Muscle of arm (tissue), 12 donors: Measurements from ENCODE around the gene CFAP69. TPM values are rescaled to one million over a fixed set of nuclear protein-coding genes. Genes with fewer than 3 reads are reported as not detected.
A peak's percentile ranks its signal among the peaks of the same experiment; 100 is the strongest.
"Not testable (repeated sequence)": the region's sequence is repeated elsewhere in the genome, so short reads cannot be mapped to it uniquely, and the experiment has no call there.

Source experiments
- DNase-seq: peaks from one replicate; pipeline ENCODE4 v3.0.0-alpha.2; 2013
- polyA plus RNA-seq, 12 donors: library from polyadenylated mRNA; unstranded; fragments of 120-200 nt; gene quantifications; one replicate each; pipeline ENCODE4 v1.2.1, GENCODE V29; 2013; ENCODE audit not compliant: insufficient read length in 12 of 12

Gene CFAP69
- polyA plus RNA-seq, 12 donors = 2.3 to 6.1 (median 3.1) TPM; not detected in 2

DNA sequence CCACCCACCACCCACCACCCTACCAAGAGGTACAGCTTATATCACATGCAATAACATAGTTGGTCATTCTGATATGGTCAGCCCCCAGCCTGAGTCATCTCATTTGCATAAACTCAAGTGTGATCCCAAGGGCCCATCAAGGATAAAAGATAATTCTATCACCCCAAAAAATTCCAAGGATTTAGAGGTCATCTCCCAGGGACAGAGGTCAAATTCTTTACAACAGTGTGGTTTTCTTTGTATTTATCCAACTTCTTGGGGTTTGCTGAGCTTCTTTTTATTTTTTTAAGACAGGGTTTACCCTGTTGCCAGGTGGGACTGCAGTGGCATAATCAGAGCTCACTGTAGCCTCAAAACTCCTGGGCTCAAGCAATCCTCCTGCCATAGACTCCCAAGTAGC lies 92.1 kb downstream of the CFAP69 start:
- DNase-seq = no peak

DNA sequence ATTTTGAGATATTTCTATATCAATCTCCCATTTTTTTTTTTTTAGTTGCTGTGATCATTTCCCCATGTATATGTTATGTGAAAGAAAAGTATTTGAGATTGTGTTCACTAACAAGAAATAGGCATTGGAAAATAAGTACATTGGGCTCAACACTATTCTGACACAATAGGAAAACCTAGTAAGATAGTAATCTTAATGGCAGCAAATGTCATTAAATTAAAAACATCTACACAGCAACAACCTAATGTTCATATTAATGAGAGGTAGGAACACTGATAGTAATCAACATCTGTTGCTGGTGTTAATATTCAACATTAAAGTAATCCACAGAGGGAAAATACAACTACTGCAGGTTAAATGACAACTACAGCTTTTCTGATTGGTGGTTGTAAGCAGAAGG lies 100.0 kb downstream of the CFAP69 start:
- DNase-seq = no peak

DNA sequence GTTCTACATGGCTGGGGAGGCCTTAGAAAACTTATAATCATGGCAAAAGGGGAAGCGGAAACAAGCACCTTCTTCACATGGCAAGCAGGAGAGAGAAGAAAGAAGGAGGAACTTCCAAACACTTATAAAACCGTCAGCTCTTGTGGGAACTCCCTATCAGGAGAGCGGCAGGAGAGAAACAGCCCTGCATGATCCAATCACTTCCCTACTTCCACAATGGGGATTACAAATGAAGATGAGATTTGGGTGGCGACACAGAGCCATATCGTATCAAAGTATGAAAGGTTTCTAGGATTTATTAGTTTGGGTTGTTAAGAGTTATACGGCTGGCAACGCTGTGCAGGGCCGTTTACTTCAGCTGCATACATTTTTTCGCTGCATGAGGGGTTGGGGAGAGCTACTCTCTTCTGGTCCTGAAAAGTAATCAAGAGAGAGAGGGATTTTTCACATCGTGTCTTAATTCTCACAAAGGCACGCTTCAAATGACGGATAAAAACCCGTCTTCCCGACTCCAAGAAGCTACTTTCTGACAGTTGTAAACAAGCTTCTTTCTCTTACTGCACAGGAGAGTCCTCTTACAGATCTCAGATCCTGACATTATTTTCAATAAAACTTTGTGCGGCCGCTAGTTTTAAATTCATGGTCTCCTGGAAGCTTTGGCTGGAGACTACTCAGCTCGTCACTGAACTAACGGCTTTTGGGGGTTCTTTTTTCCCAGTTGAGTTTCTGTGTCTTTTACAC lies 100.8 kb downstream of the CFAP69 start:
- peak; percentile 41 for DNase-seq

DNA sequence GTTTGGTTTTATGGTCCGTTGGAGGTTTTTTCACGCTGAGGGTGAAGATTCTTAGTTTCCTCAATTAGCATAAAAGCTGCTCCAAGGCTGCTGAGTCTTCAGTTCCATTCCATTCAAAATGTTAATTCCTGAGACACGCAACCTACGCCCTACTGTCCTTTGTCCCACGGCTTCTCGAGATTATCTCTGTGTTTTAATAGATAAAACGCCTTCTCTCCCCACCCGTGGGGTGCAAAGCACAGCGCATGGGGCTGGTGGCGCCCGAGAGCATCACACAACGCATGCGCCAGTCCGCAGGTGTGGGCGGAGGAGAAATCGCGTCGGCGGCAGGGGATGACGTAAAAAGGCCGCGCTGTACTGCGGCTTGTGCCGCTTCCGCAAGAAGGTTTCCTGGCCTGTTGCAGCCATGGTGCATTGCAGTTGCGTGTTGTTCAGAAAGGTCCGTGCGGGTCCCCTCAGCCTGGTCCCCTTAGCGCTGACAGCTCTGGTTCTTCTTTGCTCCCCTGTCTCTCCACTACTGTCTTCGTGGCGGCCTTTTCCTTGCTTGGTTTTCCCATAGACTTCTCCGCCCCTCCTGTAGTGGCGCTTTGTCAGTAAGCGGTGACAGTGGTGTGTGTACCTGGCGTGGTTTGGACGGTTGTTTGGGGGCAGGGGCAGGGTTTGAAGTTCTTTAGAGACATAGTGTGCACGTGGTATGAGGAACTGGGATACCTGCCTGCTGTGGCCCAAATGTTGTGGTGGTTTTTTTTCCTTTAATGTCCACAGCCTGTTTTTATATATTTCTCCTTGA lies 101.6 kb downstream of the CFAP69 start, which contains the start of gene GTPBP10:
GTPBP10 (plus strand) TSS at position 381 of the 790 bp plus-strand sequence; CDS start at position 407, 26 bp downstream.
- DNase-seq = peak; percentile 98

DNA sequence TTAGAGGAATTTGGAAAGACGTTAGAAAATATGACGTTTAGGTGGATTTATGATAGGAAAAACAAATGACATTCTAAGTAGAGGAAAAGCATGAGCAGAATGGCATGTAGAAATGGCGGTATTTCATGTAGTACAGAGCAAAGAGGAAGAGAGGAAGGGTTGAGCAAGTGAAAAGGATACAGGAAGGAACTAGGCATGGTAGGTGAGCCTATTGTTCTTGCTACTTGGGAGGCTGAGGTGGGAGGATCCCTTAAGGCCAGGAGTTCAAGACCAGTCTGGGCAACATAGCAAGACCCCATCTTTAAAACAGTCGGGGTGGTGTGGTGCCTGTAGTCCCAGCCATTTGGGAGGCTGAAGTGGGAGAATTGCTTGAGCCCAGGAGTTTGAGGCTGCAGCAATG lies 102.8 kb downstream of the CFAP69 start:
- no peak for DNase-seq

DNA sequence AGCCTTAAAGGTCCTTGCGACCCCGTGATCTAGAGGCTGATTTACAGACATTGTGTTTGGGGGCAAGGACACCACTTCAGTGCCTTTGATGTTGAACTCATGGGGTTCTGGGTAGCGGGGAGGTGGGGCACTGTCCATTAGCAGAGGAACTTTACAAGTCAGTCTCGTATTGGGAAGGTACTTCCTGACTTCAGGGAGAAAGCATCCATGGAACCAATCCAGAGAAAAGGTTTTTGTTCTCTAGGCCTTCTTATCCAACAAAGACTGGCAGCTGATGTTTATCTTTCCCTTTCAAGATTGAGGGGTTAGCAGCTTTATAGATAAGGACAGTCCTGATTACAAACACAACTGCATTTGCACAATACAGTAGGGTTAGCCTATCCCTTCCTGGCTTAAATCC lies 104.3 kb downstream of the CFAP69 start:
- DNase-seq = no peak

DNA sequence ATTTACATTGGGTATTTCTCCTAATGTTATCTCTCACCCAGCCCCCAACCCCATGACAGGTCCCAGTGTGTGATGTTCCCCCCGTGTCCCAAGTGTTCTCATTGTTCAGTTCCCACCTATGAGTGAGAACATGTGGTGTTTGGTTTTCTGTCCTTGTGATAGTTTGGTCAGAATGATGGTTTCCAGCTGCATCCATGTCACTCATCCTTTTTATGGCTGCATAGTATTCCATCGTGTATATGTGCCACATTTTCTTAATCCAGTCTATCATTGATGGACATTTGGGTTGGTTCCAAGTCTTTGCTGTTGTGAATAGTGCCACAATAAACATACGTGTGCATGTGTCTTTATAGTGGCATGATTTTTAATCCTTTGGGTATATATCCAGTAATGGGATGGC lies 105.1 kb downstream of the CFAP69 start:
- not testable (repeated sequence) for DNase-seq

DNA sequence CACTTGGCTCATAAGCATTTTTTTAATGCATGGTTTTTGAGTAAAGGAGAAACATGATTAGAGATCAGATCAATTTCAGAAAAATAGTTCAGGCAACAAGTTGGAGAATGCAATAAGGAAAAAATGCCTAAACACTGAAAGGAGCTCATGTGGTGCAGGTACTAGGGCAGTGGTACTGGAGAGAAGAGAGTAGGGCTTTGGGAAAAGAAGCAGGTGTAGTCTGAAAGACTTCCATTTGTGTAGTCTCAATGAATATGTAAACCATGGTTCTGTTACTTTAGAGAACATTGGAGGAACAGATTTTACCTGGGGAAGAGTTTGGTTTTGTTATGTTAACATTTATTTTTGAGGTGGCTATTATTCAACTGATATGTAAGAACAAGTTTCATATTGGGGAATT lies 107.0 kb downstream of the CFAP69 start:
- no peak for DNase-seq

Other genes starting within 250 kb of the CFAP69 start
- gene STEAP1, start 90.7 kb upstream of the CFAP69 start, polyA plus RNA-seq = 1 to 10 TPM in 10 of 12 donors, not detected in 2; 1.5 to 5.8 (median 2.5) TPM
- 1 to 10 TPM in 11 of 12 donors, not detected in 1; 2.0 to 7.0 (median 4.2) TPM for gene STEAP2, start 33.4 kb upstream of the CFAP69 start, polyA plus RNA-seq
- under 1 TPM in 5 of 12 donors, not detected in 7; 0.03 to 0.08 (median 0.05) TPM for gene FAM237B, start 76.1 kb downstream of the CFAP69 start, polyA plus RNA-seq
- 10 to 100 TPM in 10 of 12 donors, 1 to 10 TPM in 1, not detected in 1; 9.2 to 33.8 (median 20.0) TPM for gene GTPBP10, start 101.5 kb downstream of the CFAP69 start, polyA plus RNA-seq
- 10 to 100 TPM in 11 of 12 donors, not detected in 1; 18.6 to 32.5 (median 23.7) TPM for gene CLDN12, start 158.3 kb downstream of the CFAP69 start, polyA plus RNA-seq
- not detected for gene PTTG1IP2, start 224.5 kb downstream of the CFAP69 start, polyA plus RNA-seq